HG02840 (cell line): ENCODE results near the gene GLDC.
"Not testable (repeated sequence)": the region's sequence is repeated elsewhere in the genome, so short reads cannot be mapped to it uniquely, and the experiment has no call there.

Experiments
- ATAC-seq: cut with Tn5 transposase; IDR thresholded peaks from one replicate; pipeline ENCODE4 v1.9.1; 2021; ENCODE audit warnings: mild to moderate bottlenecking, moderate library complexity, moderate number of reproducible peaks; ENCODE audit not compliant: unreplicated experiment, low FRiP score

GLDC gene

DNA sequence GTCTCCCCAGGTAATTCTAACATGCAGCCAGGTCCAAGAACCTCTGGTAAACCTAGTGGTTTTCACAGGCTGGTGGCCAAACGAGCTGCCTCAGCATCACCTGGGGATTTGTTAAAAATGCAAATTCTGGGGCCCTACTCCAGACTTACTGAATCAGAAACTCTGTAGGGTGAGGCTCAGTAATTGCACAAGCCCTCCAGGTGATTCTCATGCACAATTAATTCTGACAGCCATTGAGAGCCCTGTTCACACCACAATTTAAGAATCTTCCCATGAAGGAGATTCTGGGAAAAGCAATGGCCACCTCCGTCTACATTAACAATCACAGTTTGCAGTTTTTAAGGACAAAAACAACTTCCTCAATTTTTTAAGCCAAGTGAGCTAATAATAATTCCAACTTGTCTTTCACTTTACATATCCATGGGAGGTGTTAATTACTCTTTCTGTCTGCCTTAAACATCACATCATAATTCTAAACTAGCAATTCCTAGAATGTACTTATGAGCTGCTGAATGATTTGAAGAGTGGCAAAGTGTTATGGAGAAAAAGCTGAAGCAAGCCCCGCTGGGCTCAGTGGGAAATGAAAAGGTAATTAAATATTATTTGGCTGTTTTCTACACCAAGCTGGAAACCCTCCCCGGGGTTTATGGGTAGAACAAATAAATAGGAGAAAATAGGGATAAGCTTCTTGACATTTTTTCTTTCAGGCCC lies 70.0 kb downstream of the GLDC start:
- ATAC-seq: peak; percentile 82

DNA sequence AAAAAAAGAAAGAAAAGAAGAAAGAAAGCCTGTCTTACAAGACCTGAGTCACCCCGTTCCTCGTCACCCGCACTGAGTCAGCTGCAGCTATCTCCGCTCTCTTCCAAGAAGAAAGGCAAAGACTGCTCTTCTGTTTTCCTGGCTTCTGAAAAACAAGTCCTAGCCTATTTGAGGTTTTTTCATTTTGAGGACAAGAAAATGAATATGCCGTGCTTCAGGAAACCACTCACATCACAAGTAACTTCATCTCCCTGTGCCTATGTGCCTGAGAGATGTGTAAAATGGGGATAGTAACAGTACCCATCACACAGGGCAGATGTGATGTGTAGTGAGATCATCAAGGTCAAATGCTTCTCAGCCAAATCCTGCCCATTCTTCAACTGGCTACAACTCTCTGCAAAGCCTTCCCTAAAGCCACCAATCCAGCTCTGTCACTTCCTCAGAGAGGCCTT lies 78.4 kb downstream of the GLDC start:
- no peak for ATAC-seq

DNA sequence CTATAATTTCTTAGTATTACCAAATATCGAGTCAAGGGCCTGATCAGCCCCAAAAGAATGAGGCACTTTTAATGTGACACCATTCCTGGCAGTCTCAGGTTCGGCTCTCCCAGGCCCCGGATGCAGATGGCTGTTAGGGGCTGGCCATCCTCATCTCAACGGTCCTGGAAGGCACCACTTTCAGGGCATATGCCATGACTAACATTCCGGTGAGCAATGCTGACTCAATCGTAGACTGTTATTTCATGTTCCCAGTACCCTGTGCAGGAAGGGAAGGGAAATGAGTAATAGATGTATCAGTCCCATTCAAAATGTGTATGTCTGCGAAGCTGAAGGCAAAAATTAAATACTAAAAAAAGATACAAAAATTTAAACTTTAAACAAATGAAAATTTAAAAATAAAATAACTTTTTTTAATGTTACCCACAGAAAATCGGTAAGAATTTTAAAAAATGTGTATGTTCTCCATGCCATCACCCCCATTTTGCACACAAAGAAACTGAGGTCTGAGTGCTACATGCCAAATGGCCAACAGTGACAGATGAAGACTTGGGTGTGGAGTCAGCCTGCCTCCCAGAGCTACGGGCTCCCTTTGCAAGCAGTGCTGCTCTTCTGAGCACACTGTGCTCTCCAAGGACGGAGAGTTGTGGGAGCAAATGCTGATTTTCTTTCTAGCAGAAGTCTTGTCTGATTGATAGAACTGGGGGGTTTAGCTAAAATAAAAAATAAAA lies 79.0 kb downstream of the GLDC start:
- no peak for ATAC-seq

DNA sequence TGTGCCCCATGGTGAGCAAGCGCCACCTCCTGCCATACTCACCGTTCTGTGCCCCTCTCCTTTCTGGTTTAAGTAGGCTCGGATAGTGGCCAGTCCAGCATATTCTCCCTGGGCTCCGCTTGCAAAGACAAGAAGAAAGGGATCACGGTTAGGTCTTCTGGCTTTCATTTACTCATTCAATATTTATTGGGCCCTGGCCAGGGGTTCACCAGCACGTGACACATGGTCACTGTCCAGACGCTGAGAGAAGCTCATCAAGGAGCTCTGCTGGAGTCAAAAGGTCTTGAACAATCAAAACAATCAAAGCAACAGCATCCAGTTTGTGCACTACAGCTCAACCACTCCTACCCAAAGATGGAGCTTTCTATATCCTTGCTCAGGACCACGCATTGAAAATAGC lies 80.2 kb downstream of the GLDC start:
- ATAC-seq: no peak

DNA sequence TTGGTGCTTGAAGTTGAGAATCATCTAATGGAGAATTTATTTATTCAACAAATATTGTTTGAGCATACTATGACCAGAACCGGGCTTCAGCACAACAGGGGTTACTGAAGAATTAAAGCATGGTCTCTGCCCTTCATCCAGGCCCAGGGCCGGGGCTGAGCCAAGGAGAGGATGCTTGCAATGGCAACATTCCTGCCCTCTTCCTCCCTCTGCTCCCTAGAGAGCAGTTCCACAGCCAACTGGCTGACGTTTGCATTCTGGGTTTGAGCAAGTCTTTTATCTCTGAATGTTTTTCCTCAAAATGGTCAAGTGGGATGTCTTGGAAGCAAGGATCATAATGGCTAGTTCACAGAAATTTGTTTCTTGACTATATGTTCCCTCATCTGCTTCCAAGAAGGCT lies 80.7 kb downstream of the GLDC start:
- no peak for ATAC-seq

DNA sequence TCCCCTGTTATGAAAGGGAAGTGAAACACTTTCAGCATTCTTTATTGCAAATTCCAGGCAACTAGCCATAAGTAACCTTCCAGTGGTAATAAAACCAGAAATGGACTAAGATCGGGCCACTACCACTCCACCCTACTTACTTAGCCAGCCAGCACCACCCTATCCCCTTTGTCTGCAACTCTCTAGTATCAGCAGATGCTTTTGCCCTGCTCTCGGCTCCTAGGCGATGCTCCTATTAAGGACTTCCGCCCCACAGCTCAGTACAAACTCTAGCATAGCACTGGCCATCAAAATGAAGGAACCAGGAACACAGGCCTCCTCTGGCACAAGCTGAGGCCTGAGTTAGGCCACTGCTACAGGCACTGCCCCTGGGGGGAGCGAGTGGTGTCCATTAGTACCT lies 81.2 kb downstream of the GLDC start:
- no peak for ATAC-seq

DNA sequence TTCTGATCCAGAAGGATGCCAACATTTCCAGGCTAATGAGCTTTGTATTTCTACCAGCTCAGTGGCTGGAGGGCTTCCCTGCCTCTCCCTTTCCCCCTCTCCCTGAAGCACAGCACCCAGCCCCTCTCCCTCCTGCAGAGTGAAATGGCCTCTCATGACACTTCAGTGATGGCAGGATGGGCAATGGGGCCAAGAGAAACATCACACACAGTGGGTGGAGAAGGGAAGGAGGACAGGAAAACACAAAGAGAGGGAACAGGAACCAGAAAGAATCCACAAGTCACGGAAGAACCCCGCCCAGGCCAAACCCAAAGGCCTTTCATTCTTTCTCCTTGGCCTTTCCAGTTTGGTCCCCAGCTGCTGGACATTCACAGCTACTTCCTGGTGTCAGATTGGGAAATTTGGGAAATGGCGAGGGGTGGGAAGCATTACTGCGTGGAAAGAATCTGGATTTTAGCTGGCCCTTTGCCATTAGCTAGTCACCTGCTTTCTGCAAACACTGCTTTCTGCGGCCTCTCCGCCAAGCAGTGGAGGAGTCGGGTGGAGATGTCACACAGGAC lies 82.6 kb downstream of the GLDC start:
- no peak for ATAC-seq

DNA sequence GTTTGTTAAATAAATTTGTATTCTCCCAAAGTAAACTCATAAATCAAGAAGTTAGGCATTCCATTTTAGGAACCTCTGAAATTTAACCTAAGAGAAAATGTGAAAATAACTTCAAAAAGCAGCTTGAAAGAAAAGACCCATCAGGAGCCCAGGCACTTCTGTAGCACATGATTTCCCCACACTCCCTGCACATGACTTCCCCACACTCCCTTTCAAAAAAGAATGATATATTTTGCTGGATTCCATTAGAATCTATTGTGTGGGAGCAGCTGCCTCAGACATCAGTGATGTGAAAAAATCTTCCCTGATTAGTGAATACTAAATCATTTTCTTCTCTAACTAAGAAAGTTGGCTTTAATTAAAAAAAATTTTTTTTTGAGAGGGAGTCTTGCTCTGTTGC lies 83.3 kb downstream of the GLDC start:
- no peak for ATAC-seq

DNA sequence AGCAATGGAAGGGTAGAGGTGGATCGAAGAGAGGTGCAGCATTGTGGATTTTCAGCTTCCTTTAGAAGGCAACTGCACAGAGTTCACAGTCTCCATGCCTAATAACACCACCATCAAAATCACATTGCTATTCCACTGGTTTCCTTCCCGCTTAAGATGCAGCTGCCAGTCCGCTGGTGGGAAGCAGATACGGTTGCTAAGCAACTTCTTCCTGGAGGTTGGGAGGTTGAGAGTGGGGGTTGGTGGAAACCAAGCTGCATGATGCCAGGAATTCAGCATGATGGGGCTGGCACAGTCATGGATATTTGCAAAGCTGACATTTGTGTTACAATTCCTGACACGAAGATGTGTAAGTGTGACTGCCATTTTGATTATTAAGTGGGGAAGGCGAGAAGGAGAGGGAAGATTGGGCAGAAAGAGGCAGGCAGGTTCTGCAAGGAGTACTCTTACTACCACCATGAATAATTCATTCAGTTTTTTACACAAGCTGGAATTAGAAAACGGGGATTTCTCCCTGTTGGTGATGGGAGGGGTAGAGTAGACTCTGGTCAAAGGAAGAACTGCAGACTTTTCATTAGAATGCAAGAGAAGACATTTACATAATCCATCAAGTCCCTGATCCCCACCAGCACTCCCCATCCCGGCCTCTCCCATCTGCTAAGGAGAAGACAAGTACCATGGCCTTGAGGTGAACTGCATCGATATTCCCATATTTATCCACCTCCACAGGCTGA lies 87.5 kb downstream of the GLDC start:
- no peak for ATAC-seq

DNA sequence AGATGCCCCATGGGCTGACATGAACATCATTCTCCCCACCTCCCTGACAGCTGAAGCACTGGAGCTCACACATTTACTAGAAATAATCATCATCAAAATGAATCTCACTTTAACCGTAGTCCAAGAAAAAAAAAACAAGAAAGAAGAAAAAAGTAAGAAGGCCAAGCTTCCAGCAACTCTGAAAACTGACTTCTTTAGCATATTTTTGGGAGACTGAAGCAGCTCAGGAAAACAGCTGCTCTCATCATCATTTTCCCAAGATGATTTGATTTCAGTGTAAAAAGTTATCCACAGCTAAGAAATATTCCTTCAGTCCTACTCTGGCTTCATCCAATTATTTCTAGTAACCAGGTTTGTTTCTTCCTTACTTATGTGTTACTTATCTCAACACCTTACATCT lies 91.7 kb downstream of the GLDC start:
- ATAC-seq: no peak

DNA sequence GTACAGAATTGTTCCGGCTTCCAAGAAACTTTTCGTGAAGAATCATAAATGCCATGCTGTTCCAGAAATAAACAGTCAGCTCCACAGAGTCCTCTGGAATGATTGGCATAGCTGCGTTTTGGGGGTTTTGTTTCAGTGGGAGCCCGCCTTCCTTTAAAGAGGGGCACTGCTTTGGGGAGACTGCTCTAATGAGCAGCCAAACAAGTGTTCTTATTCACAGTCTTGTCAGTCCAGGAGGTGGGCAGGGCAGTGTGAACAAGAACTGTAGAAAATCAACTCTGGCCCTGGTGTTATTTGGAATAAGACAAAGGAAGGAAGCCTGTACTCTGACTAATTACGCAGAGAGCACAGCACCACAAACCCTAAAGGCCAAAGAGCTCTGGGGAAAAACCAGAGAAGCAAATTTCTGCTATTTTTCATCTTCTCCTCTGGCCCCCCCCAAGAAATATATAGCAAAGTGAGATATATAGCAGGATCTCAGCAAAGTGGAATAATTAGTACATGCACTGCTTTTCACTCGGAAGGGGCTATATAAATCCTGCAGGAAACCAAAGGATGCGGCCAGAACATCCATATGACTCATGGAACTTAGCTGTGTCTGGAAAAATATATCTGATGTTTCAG lies 92.9 kb downstream of the GLDC start:
- no peak for ATAC-seq

DNA sequence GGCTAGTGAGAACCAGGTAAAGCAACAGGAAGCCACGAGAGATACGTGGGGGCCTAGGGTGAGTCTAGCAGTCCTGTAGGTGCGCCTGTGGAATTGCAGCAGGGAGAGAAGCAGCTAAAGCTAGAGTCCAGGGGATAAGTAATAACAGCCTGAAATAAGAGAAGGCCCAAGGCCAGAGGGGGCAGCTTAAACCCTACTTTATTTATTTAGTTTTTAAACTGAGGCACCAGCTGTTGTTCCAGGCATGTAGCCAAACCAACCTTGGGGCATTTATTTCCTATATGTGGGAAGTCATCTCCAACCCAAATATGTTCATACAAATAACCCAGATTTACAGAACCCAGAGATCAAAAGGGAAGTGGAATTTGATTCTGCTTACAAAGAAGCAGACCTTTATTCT lies 93.5 kb downstream of the GLDC start:
- ATAC-seq: no peak

DNA sequence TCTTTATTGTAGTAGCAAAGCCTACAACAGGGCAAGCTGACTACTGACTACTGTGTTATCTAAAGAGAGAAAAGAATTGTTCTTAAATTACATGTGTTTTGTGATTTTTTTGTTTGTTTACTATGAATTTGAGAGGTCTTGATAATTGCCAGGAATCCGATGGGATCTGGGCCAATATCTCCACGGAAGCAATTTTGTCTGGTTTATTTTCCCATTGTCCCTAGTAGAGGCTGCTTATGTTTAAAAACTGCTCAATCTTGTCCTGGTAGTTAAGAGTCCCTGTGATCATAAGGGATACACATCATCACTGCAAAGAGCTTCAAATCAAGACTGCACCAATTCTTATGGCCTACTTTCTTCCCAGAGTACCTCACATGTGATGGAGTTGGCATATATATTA lies 94.4 kb downstream of the GLDC start:
- no peak for ATAC-seq

DNA sequence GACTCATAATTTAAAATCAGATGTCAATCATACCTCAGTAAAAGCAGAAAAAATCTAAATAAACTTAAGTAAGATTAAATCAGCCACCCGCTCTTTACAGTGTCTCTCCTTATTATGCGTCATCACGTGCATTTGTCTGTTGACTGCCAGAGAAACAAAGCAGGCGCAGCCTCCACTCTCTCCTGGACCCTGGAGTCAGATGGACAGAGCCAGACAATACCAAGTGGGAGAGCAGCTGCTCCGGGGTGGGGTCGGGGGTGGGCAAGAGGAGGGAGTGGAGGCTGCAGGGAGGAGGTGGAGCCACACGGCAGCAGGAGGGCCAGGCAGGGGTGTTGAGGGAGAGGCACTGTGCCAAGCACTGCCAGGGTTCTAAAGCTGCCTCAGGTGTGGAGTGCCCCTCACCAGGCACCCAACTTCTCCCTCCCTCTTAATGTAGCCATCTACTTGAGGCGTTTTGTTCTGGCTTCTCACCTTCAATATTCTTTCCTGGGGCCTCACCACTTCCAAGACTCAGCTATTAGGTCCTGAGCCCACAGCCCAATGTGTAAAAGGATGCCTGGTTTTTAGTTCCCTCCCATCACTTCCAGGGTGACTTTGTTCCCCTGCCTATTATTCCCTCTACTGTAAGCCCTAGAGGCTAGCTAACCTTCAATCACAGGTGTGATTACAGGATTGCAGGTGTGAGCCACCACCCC lies 96.3 kb downstream of the GLDC start:
- no peak for ATAC-seq

DNA sequence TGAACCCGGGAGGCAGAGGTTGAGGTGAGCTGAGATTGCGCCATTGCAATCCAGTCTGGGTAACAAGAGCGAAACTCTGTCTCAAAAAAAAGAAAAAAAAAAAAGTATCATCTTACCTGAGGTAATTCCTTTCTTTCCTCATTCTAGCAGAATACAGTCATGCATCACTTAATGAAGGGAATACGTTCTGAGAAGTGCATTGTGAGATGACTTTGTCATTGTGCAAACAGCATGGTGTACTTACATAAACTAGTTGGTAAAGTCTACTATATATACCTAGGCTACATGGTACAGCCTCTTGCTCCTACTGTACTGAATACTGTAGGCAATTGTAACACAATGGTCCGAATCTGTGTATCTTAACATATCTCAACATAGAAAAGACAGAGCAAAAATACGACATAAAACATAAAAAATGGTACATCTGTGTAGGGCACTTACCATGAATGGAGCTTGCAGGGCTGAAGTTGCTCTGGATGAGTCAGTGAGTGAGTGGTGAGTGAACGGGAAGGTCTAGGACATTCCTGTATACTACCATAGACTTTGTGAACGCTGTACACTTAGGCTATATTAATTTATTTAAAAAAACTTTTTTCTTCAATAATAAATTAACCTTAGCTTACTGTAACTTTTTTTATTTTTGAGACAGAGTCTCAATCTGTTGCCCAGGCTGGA lies 100.4 kb downstream of the GLDC start:
- no peak for ATAC-seq

DNA sequence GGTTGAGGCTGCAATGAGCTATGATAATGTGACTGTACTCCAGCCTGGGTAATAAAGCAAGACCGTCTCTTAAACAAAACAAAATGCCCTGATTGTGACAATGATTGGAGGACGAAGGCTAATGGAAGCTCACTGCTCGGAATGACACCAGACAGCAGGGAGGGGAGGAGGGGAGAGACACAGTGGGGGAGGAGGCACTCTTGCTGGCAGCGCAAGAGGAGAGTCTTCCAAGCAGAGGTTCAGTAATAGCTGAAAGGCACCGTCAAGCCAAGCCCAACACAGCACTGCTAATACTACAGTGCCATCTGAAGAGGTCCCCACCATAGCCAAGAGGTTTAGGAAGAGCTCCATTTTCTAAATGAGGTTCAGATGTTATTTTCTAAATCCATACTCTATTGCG lies 102.3 kb downstream of the GLDC start:
- ATAC-seq: no peak

DNA sequence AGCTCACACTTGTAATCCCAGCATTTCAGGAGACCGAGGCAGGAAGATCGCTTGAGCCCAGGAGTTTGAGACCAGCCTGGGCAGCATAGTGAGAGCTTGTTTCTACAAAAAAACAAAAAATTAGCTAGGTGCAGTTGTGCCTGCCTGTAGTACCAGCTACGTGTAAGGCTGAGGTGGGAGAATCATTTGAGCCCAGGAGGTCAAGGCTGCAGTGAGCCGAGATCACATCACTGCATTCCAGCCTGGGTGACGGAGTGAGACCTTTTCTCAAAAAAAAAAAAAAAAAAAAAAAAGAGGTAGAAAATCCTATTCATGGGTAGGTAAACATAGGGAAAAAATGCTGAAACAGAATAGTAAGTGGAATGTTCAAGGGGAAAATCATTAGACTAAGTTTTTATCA lies 102.9 kb downstream of the GLDC start:
- ATAC-seq: not testable (repeated sequence)

DNA sequence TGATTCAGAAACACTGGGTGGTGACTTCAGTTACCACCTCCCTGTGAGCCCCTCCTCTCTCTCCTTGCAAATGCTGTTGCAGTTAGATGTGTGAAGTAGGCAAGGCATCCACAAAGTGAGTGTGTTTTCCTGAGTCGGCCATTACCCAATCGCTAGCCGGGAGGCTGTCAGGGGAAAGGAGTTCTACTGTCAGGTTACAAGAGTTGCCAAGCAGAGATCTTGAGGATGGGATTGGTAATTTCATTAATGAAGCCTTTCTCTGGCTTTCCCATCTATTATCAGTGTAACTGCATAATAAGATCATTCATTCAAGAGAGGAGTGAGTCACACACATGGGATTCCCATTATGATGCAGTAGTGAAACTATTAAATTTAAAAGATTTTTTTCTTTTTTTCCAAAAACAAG lies 106.9 kb downstream of the GLDC start:
- ATAC-seq: no peak

DNA sequence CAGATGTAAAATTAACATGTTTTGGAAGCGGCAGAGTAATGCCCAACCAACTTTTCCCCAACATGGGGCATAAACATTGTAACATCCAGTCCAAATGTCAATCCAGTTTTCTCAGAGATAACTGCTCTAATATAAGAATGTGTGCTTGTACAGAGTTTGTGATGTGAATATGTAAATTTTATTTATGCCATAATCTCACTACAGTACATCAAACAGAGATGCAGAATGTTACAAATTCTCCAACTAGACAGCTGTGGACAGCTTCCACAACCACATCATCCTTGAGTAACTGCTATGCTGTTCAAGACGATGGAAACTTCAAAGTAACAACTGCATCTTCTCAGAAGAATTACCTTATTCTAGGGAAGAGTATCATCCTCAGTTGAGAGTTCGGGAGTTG lies 109.9 kb downstream of the GLDC start:
- ATAC-seq: no peak
